Measurements from ENCODE around the gene HIF1A. TPM values are rescaled to one million over a fixed set of nuclear protein-coding genes. Genes with fewer than 3 reads are reported as not detected.
"Not testable (repeated sequence)": the region's sequence is repeated elsewhere in the genome, so short reads cannot be mapped to it uniquely, and the experiment has no call there.

HIF1A gene
- total RNA-seq, 2 donors from 2014 or later, result 175 to 204 TPM

DNA sequence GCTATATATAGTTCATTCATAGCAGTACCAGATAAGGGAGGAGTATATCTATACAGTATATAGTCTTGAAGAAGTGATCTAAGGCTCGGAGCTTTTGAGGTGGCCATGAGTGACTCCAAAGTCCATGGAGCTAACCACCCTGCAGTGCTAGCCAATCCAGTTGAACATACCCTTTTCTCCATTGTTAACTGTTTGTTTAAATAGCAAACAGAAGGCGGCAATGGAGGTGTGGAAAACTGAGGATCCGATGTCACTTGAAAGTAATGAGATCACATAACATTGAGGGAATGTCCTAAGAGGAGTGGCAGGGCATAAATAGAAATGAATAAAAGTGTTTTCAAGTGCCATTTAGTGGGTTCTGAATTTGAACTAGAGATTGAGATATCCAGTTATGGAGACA lies 54.6 kb downstream of the HIF1A start:
- Mint-ChIP-seq H3K27me3 (peaks cover 4% of the 10 kb centered on the region), H3K36me3 (ENCODE audit: low read depth) (peaks cover 3% of the 10 kb centered on the region), H3K27ac (peak overlapping the region; percentile 88), H3K4me3 (no peak overlapping the region), H3K4me1 (peaks cover 15% of the 10 kb centered on the region)
- DNase-seq (no peak), ATAC-seq (no peak)
- no peaks in the 10 kb centered on the region for H3K9me3 ChIP-seq (ENCODE audit: control insufficient read depth, low read length, poor library complexity, severe bottlenecking)

DNA sequence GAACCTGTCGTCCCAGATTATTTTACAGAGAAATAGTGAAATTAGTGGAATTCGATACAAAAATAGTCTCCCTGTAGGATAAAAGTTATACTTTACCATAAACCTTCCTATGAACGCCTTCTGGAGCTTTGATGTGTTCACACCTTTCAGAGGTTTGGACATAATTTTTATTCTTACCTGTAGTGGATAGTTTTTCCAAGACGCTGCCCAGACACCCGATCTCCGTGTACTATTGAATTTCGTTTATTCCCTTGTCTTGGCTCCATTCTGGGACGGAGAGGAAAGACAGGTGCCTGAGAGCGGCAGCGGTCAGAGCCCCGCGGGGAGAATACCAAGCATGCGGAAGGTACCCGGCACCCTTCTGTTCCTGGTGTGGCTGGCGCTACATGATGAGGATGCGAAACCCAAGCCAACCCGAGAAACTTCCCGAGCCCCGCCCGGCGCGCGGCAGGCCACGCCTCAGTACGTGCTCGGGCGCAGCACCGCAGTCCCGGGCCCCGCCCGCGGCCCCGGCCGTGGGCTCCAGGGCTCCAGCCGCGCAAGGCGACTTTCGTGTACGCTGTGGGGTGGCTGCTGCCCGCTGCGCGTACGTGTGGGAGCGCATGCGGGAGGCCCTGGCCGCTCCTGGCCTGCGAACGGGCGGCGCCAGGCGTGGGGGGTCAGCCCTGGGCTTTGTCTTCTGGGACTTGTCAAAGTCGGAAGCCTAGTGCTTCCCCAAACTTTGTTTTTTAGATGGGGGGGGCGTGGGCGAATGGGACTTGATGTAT lies 55.6 kb downstream of the HIF1A start:
- ATAC-seq (peak; percentile 97), DNase-seq (peak; percentile 64 to 74 (median 72))
- Mint-ChIP-seq H3K36me3 (ENCODE audit: low read depth) (peaks cover 3% of the 10 kb centered on the region), H3K4me3 (peak overlapping the region; percentile 92), H3K27ac (peak overlapping the region; percentile 88), H3K4me1 (peaks cover 15% of the 10 kb centered on the region), H3K27me3 (peaks cover 12% of the 10 kb centered on the region)
- H3K9me3 ChIP-seq (ENCODE audit: control insufficient read depth, low read length, poor library complexity, severe bottlenecking), result no peaks in the 10 kb centered on the region

DNA sequence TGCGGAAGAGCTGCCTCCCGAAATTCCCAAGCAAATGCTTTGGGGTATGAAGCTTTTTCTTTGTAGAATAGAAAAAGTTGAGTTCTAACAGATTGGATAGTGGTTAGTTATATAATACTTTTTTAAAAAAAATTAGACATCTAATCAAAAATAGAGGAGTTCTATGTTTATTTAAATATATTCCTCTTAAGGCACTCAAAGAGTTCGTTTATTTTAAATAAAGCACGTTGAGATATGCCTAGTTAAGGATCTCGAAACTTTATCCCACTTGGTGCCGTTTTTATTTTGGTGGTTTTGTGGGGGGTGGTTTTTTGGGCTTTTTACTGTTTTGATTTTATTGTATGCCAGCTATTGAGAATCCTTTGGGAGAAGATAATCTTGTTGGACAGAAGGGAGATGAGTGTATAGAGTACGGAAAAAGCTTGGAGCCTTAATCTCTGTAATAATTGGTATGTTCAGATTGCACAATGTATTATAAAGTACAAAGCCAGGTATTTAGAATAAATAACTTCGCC lies 56.2 kb downstream of the HIF1A start:
- peaks cover 3% of the 10 kb centered on the region for H3K36me3 Mint-ChIP-seq (ENCODE audit: low read depth)
- DNase-seq, result no peak
- ATAC-seq, result no peak
- peak overlapping the region; percentile 88 for H3K27ac Mint-ChIP-seq
- H3K4me1 Mint-ChIP-seq, result peaks cover 15% of the 10 kb centered on the region
- peaks cover 14% of the 10 kb centered on the region for H3K27me3 Mint-ChIP-seq
- H3K4me3 Mint-ChIP-seq, result peak overlapping the region; percentile 92
- H3K9me3 ChIP-seq (ENCODE audit: control insufficient read depth, low read length, poor library complexity, severe bottlenecking), result no peaks in the 10 kb centered on the region

DNA sequence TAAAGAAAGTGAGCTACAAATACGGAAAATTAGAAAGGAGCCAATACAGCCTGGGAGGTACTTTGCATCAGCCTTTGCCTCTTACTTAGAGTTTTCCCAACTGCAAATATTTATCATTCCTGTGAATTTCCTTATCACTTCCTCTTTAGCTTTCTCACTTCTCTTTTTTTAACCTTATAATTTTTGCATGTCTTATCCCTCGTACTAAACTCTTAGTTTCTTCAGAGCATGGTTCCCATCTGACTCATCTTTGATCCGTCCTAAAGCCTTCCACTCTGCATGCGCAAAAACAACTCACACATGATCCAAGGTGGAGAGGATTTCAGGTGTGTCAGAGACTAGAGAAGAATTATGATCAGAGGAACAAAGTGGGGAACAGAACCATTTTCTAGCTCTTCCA lies 57.3 kb downstream of the HIF1A start:
- Mint-ChIP-seq H3K4me3 (peak overlapping the region; percentile 31), H3K36me3 (ENCODE audit: low read depth) (peaks cover 3% of the 10 kb centered on the region), H3K4me1 (peaks cover 14% of the 10 kb centered on the region), H3K27me3 (peaks cover 14% of the 10 kb centered on the region), H3K27ac (peak overlapping the region; percentile 88)
- DNase-seq, result no peak
- no peak for ATAC-seq
- H3K9me3 ChIP-seq (ENCODE audit: control insufficient read depth, low read length, poor library complexity, severe bottlenecking), result no peaks in the 10 kb centered on the region

DNA sequence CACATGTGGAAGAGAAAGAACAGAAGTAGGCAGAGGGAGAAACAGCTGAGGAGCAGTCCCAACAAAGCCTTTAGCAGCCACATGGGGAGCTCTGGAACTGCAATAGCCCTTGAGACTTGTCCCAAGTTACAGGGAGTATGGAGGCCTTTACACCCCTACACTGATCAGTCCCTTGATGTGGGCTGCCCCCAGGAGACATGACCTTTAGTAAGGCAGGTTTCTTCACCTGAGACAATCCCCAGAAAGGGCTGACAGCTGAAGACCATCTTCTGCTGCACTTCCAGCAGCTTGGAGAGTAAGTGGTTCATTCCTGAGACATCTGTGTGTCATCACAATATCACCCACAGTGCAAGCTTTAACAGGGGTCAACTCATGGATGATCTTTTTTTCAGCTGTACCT lies 58.3 kb downstream of the HIF1A start:
- Mint-ChIP-seq H3K27me3 (peaks cover 14% of the 10 kb centered on the region), H3K27ac (no peak overlapping the region), H3K36me3 (ENCODE audit: low read depth) (peaks cover 3% of the 10 kb centered on the region)

DNA sequence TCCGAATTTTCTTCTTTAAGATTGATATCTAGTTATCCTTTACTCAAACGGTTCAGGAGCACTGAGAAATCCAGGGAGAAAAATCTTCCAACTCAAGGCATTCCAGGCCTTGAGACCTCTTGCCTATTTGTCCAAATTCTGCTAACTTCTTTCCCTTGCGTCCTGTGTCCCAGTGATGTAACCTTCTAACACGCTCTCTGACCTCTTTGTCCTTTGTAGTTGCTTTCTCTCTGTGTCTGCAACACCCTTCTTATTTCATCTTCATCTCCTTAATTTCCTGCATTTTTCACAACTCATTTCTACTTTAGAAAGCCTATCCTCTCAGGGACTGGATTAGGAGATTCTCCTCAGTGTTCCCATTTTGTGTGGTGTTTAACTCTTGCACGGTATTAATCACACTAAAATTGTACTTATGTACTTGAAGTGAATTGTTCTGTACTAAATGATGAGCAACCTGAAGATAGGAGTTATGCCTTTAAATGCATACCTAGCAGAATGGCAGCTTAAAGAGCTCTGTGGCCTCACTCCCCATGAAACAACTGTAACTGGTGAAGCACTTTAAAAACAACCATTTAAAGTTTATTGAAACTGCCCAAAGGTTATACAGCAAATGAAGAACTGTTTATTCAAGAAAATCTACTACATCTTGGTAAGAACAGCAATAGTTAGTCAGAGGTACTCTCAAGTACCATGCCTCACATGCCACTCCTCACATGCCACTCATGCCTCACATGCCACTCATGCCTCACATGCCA lies 59.5 kb downstream of the HIF1A start:
- Mint-ChIP-seq H3K36me3 (ENCODE audit: low read depth) (peaks cover 3% of the 10 kb centered on the region), H3K27me3 (peaks cover 14% of the 10 kb centered on the region), H3K4me1 (peaks cover 13% of the 10 kb centered on the region), H3K4me3 (no peak overlapping the region), H3K27ac (no peak overlapping the region)
- DNase-seq (no peak), ATAC-seq (no peak)
- H3K9me3 ChIP-seq (ENCODE audit: control insufficient read depth, low read length, poor library complexity, severe bottlenecking), result no peaks in the 10 kb centered on the region

More for the DNA sequence above, 58.3 kb downstream of the HIF1A start:
- ATAC-seq (no peak), DNase-seq (no peak)
- H3K4me1 Mint-ChIP-seq, result peaks cover 14% of the 10 kb centered on the region
- no peak overlapping the region for H3K4me3 Mint-ChIP-seq
- H3K9me3 ChIP-seq (ENCODE audit: control insufficient read depth, low read length, poor library complexity, severe bottlenecking), result no peaks in the 10 kb centered on the region

DNA sequence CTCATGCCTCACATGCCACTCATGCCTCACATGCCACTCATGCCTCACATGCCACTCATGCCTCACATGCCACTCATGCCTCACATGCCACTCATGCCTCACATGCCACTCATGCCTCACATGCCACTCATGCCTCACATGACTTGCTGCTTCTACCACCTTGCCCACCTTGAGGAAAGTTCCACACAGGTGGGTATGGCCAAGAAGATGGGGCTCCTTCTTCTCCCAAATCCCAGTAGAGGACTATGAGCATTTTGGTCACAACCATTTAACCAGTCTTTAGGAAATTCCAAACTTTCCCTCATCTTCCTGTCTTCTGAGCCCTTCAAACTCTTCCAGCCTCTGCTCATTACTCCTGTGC lies 60.0 kb downstream of the HIF1A start:
- DNase-seq; H3K27ac Mint-ChIP-seq; H3K36me3 Mint-ChIP-seq (ENCODE audit: low read depth); H3K9me3 ChIP-seq (ENCODE audit: control insufficient read depth, low read length, poor library complexity, severe bottlenecking); ATAC-seq: not testable (repeated sequence)
- peaks cover 12% of the 10 kb centered on the region for H3K4me1 Mint-ChIP-seq
- peaks cover 14% of the 10 kb centered on the region for H3K27me3 Mint-ChIP-seq
- H3K4me3 Mint-ChIP-seq, result peak overlapping the region; percentile 47

DNA sequence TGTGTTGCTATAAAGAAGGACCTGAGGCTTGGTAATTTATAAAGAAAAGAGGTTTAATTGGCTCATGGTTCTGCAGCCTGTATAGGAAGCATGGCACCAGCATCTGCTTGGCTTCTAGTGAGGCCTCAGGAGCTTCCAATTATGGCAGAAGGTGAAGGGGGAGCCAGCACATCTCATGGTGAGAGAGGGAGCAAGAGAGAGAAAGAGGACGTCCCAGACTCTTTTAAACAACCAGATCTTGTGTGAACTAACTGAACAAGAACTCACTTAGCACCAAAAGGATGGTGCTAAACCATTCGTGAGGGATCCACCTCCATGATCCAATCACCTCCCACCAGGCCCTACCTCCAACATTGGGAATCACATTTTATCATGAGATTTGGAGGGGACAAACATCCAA lies 60.8 kb downstream of the HIF1A start:
- H3K36me3 Mint-ChIP-seq (ENCODE audit: low read depth), result peaks cover 3% of the 10 kb centered on the region
- peaks cover 14% of the 10 kb centered on the region for H3K27me3 Mint-ChIP-seq
- H3K4me3 Mint-ChIP-seq, result no peak overlapping the region
- H3K27ac Mint-ChIP-seq, result no peak overlapping the region
- DNase-seq, result no peak
- H3K4me1 Mint-ChIP-seq, result peaks cover 8% of the 10 kb centered on the region
- no peaks in the 10 kb centered on the region for H3K9me3 ChIP-seq (ENCODE audit: control insufficient read depth, low read length, poor library complexity, severe bottlenecking)
- no peak for ATAC-seq

DNA sequence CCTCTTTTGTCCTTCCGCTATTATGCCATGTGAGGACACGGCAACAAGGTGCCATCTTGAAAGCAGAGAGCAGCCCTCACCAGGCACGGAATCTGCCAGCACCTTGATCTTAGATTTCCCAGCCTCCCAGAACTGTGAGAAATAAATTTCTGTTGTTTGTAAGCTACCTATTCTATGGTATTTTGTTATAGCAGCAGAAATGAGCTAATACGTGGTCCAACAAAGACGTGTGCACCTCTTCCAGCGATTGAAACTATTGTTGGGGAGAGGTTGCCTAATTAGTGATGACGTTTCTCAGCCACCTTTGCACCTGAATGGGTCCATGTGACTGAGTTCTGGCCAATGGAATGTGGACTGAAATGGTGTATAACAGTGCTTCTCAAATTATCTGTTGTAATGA lies 64.6 kb downstream of the HIF1A start:
- no peak overlapping the region for H3K27ac Mint-ChIP-seq

DNA sequence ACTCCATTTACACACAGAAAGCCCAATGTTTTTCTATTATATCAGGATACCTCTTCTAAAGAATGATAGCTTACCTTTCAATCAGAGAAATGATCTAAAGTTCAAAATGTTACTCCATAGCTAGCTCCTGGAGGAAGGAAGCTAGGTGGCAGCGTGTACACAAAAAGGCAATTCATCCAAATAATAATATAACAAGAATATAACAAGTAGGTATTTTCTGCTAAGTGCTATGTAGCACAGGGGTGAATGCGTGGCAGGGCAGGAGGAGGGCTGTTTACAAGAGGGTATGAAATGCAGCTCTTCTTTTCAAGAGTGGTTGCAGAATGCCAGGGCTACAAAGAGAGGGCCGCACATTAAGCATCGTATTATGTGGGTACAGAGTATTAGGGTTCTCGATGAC lies 66.2 kb downstream of the HIF1A start:
- no peak for DNase-seq
- Mint-ChIP-seq H3K27ac (peak overlapping the region; percentile 96), H3K36me3 (ENCODE audit: low read depth) (no peaks in the 10 kb centered on the region), H3K4me3 (peak overlapping the region; percentile 99), H3K27me3 (no peaks in the 10 kb centered on the region), H3K4me1 (peaks cover 32% of the 10 kb centered on the region)
- H3K9me3 ChIP-seq (ENCODE audit: control insufficient read depth, low read length, poor library complexity, severe bottlenecking), result no peaks in the 10 kb centered on the region
- ATAC-seq, result peak; percentile 8

More for the DNA sequence above, 64.6 kb downstream of the HIF1A start:
- DNase-seq (no peak), ATAC-seq (no peak)
- H3K27me3 Mint-ChIP-seq, result peaks cover 9% of the 10 kb centered on the region
- H3K4me3 Mint-ChIP-seq, result no peak overlapping the region
- no peaks in the 10 kb centered on the region for H3K36me3 Mint-ChIP-seq (ENCODE audit: low read depth)
- no peaks in the 10 kb centered on the region for H3K9me3 ChIP-seq (ENCODE audit: control insufficient read depth, low read length, poor library complexity, severe bottlenecking)
- peaks cover 21% of the 10 kb centered on the region for H3K4me1 Mint-ChIP-seq

DNA sequence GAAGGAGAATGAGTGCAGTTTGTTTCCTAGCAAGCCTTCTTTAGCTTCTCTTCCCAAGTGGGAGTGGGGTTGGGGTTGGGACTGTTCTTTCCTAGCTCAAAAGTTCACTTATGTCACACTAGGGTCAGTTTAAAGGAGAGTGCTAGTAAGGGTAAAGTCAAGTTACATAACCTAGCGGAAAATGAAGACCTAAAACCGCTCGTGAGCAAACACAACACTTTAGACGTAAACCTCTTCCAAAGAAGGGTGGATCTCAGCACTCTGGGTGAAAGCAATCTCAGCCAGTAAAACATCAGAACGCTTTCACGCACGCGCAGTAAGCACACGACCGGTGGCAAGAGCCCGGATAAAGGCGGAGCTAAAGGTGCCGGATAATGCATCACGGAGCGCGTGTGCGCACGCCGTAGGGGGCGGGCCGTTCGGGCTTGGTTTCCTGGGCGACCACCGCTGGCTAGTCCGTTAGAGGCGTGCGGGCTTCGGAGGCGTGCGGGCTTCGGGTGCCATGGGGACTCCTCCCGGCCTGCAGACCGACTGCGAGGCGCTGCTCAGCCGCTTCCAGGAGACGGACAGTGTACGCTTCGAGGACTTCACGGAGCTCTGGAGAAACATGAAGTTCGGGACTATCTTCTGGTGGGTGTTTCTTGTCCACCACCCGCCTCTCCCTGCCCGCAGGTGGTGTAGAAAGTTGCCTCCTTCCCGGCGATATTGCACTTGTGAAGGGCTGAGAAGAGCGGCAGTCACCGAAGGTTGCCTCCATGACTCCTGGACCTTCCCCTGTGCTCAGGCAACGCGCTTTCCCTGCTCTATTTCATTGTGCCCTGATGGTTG lies 66.9 kb downstream of the HIF1A start, which contains the start of gene SNAPC1:
SNAPC1 (plus strand) TSS at position 462 of the 828 bp plus-strand sequence; CDS start at position 503, 41 bp downstream.
- H3K27ac Mint-ChIP-seq, result peak within 1 kb of the TSS; percentile 96
- H3K27me3 Mint-ChIP-seq, result no peaks in the 10 kb centered on the region
- ATAC-seq (peak; percentile 96), DNase-seq (peak; percentile 93 to 96 (median 95))
- no peaks in the 10 kb centered on the region for H3K9me3 ChIP-seq (ENCODE audit: control insufficient read depth, low read length, poor library complexity, severe bottlenecking)
- peak within 1 kb of the TSS; percentile 99 for H3K4me3 Mint-ChIP-seq
- H3K36me3 Mint-ChIP-seq (ENCODE audit: low read depth), result no peaks in the 10 kb centered on the region
- H3K4me1 Mint-ChIP-seq, result peaks cover 33% of the 10 kb centered on the region

DNA sequence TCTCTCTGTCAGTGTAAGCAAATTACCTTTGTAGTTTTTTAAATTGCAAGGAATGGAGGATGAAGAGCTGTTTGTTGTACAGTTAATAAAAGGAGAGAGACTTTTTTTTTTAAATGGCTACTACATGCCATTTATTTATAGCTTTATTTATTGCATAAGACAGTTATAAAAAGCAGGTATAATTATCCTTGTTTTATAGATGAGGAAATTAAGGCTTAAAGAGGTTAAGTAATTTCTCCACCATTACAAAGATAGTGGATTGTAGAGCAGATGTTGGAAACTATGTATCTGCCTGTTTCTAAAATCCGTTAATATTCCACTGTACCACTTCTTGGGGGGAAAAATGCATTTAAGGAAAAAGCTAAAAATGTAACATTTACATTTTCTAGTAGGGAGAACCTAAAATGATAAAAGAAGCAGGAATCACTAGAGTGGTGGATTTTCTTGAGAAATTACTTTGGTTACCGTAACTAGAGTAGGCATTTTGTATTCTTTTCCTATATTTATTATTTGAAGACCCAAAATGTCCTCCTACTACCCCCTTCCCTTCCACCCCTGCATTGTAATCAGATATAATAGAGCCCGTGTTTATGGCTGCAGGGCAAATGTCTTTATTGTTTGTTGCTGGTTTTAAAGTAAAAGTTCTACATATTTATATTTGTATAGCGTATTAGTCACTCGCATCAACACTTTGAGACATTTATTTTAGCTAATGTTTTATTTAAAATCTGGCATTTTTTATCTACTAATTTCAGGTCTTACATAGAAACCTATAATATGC lies 69.2 kb downstream of the HIF1A start:
- no peak for ATAC-seq

More for the DNA sequence above, 69.2 kb downstream of the HIF1A start:
- H3K4me3 Mint-ChIP-seq, result peak overlapping the region; percentile 15
- DNase-seq, result no peak
- H3K9me3 ChIP-seq (ENCODE audit: control insufficient read depth, low read length, poor library complexity, severe bottlenecking), result no peaks in the 10 kb centered on the region
- peaks cover 33% of the 10 kb centered on the region for H3K4me1 Mint-ChIP-seq
- H3K36me3 Mint-ChIP-seq (ENCODE audit: low read depth), result no peaks in the 10 kb centered on the region
- no peaks in the 10 kb centered on the region for H3K27me3 Mint-ChIP-seq
- H3K27ac Mint-ChIP-seq, result peak overlapping the region; percentile 24
